Measurements from ENCODE around the gene TMEM260.

TMEM260 gene

DNA sequence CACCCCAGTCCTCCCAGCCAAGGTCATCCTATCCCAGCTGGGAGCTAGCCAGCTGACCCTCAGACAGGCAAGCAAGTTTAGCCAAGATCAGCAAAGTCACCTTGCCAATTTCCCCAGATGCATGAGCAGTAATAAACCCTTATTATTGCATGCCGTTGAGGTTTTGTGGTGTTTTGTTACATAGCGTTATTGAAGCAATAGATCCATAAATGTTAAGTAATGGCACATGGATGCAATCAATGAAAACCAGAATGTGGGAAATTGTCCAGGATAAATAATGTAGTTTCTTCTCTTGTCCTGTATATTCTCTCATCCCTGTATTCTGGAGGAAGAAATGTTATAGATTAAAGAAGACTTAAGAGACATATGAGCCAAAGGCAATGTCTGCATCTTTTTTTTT is 18.0 kb upstream of the TMEM260 start:
- no peak for TF ChIP-seq YY1 (IDR thresholded peaks at IDR 0.05; ENCODE audit: low read depth)
- TF ChIP-seq TEAD4 (IDR thresholded peaks at IDR 0.05) = no peak
- no peak for TF ChIP-seq EP300 (IDR thresholded peaks at IDR 0.05; ENCODE audit: borderline replicate concordance)
- no peak for TF ChIP-seq ZBTB7A (IDR thresholded peaks at IDR 0.05; ENCODE audit: low read depth)
- no peak for TF ChIP-seq TCF12 (IDR thresholded peaks at IDR 0.05; ENCODE audit: low read depth)

DNA sequence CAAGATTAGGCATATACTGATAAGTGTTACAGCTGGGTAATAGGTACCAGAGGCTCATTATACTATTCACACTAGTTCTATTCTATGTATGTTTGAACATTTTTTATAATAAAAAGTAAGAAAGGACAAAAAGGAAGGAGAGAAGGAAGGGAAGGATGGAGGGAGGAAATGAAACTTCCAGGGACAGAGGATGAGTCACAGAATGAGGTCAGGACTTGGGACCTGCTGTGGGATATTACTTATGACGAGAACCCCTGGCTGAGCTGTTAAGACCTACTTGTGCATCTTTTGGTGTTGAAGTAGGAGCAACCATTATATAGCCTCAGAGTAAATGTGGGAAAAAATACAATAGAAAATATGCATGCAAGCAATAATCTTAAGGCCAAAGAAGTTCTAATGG is 16.7 kb upstream of the TMEM260 start:
- TF ChIP-seq RAD21 (IDR thresholded peaks at IDR 0.05; ENCODE audit: low read depth) (no peak), ZBTB7A (IDR thresholded peaks at IDR 0.05; ENCODE audit: low read depth) (no peak), CREB1 (IDR thresholded peaks at IDR 0.05; ENCODE audit: low read depth) (no peak), EP300 (IDR thresholded peaks at IDR 0.05; ENCODE audit: borderline replicate concordance) (no peak), FOXM1 (IDR thresholded peaks at IDR 0.05; ENCODE audit: borderline replicate concordance, low read depth) (no peak), YY1 (IDR thresholded peaks at IDR 0.05; ENCODE audit: low read depth) (no peak), CEBPB (IDR thresholded peaks at IDR 0.05) (no peak), TAF1 (IDR thresholded peaks at IDR 0.05; ENCODE audit: low read depth) (no peak), EGR1 (IDR thresholded peaks at IDR 0.05) (no peak)
- TF ChIP-seq, protein P1, sequence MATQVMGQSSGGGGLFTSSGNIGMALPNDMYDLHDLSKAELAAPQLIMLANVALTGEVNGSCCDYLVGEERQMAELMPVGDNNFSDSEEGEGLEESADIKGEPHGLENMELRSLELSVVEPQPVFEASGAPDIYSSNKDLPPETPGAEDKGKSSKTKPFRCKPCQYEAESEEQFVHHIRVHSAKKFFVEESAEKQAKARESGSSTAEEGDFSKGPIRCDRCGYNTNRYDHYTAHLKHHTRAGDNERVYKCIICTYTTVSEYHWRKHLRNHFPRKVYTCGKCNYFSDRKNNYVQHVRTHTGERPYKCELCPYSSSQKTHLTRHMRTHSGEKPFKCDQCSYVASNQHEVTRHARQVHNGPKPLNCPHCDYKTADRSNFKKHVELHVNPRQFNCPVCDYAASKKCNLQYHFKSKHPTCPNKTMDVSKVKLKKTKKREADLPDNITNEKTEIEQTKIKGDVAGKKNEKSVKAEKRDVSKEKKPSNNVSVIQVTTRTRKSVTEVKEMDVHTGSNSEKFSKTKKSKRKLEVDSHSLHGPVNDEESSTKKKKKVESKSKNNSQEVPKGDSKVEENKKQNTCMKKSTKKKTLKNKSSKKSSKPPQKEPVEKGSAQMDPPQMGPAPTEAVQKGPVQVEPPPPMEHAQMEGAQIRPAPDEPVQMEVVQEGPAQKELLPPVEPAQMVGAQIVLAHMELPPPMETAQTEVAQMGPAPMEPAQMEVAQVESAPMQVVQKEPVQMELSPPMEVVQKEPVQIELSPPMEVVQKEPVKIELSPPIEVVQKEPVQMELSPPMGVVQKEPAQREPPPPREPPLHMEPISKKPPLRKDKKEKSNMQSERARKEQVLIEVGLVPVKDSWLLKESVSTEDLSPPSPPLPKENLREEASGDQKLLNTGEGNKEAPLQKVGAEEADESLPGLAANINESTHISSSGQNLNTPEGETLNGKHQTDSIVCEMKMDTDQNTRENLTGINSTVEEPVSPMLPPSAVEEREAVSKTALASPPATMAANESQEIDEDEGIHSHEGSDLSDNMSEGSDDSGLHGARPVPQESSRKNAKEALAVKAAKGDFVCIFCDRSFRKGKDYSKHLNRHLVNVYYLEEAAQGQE (IDR thresholded peaks at IDR 0.05; ENCODE audit: low read depth) = no peak
- TF ChIP-seq, protein P2, sequence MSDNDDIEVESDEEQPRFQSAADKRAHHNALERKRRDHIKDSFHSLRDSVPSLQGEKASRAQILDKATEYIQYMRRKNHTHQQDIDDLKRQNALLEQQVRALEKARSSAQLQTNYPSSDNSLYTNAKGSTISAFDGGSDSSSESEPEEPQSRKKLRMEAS (IDR thresholded peaks at IDR 0.05) = no peak

DNA sequence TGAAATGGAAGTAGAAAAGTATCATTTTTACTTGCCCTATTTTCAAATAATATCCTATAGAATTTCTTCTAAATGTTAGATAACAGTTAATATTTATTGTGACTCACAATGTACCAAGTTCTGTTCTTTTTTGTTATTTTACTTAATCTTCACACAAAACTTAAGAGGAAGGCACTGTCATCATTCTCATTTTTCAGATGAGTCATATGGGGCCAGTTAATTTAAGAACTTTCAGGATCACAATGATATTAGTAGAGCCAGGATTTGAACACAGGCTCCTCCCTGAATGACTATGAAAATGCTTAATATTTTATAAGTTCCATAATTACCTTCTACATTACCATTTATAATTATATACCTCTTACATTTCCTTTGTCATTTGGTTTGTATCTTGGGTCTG is 10.4 kb upstream of the TMEM260 start:
- TF ChIP-seq ZBTB7A (IDR thresholded peaks at IDR 0.05; ENCODE audit: low read depth) = no peak
- no peak for TF ChIP-seq FOXM1 (IDR thresholded peaks at IDR 0.05; ENCODE audit: borderline replicate concordance, low read depth)
- no peak for TF ChIP-seq CEBPB (IDR thresholded peaks at IDR 0.05)
- no peak for TF ChIP-seq NFIC (IDR thresholded peaks at IDR 0.05)
- TF ChIP-seq USF1 (IDR thresholded peaks at IDR 0.05) = no peak
- no peak for TF ChIP-seq EP300 (IDR thresholded peaks at IDR 0.05; ENCODE audit: borderline replicate concordance)
- TF ChIP-seq TCF12 (IDR thresholded peaks at IDR 0.05; ENCODE audit: low read depth) = no peak
- no peak for TF ChIP-seq TEAD4 (IDR thresholded peaks at IDR 0.05)
- no peak for TF ChIP-seq CREB1 (IDR thresholded peaks at IDR 0.05; ENCODE audit: low read depth)
- TF ChIP-seq YY1 (IDR thresholded peaks at IDR 0.05; ENCODE audit: low read depth) = no peak
- TF ChIP-seq, protein P2 (IDR thresholded peaks at IDR 0.05) = no peak
- TF ChIP-seq, protein P1 (IDR thresholded peaks at IDR 0.05; ENCODE audit: low read depth) = no peak
- TF ChIP-seq EGR1 (IDR thresholded peaks at IDR 0.05) = no peak
- TF ChIP-seq TAF1 (IDR thresholded peaks at IDR 0.05; ENCODE audit: low read depth) = no peak
- TF ChIP-seq RAD21 (IDR thresholded peaks at IDR 0.05; ENCODE audit: low read depth) = no peak

DNA sequence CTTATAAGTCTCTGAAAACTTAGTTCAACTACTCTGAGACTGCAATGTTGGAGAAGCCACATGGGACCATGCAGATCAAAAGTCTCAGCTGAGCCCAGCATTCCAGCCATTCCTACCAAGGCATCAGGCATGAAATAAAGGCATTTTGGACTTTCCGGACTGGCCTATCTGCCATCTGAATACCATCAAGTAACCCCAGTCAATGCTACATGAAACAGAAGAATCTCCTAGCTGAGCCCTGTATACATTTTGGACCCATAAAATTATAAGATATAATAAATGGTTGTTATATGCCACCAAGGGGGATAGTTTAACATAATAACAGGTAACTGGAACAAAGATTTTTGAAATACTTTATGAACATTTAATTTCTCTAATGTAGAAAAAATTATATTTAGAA is 9.3 kb upstream of the TMEM260 start:
- TF ChIP-seq, protein P1 (IDR thresholded peaks at IDR 0.05; ENCODE audit: low read depth) = no peak
- TF ChIP-seq CREB1 (IDR thresholded peaks at IDR 0.05; ENCODE audit: low read depth) = no peak
- TF ChIP-seq FOXM1 (IDR thresholded peaks at IDR 0.05; ENCODE audit: borderline replicate concordance, low read depth) = no peak
- TF ChIP-seq YY1 (IDR thresholded peaks at IDR 0.05; ENCODE audit: low read depth) = no peak
- TF ChIP-seq USF1 (IDR thresholded peaks at IDR 0.05) = no peak
- TF ChIP-seq TEAD4 (IDR thresholded peaks at IDR 0.05) = no peak
- no peak for TF ChIP-seq TCF12 (IDR thresholded peaks at IDR 0.05; ENCODE audit: low read depth)
- no peak for TF ChIP-seq CEBPB (IDR thresholded peaks at IDR 0.05)
- no peak for TF ChIP-seq NFIC (IDR thresholded peaks at IDR 0.05)
- no peak for TF ChIP-seq RAD21 (IDR thresholded peaks at IDR 0.05; ENCODE audit: low read depth)
- TF ChIP-seq EGR1 (IDR thresholded peaks at IDR 0.05) = no peak
- no peak for TF ChIP-seq ZBTB7A (IDR thresholded peaks at IDR 0.05; ENCODE audit: low read depth)
- TF ChIP-seq, protein P2 (IDR thresholded peaks at IDR 0.05) = no peak
- no peak for TF ChIP-seq EP300 (IDR thresholded peaks at IDR 0.05; ENCODE audit: borderline replicate concordance)
- no peak for TF ChIP-seq TAF1 (IDR thresholded peaks at IDR 0.05; ENCODE audit: low read depth)

Data from Ishikawa (cell line).